Kidney glomerular epithelial cell (primary cell): ENCODE data around the gene MGAT5.
"Not testable (repeated sequence)": the region's sequence is repeated elsewhere in the genome, so short reads cannot be mapped to it uniquely, and the experiment has no call there.

Experiments
- DNase-seq: peaks from one replicate; lab custom pipeline; 2025; lab: John Stamatoyannopoulos, UW

Gene MGAT5

DNA sequence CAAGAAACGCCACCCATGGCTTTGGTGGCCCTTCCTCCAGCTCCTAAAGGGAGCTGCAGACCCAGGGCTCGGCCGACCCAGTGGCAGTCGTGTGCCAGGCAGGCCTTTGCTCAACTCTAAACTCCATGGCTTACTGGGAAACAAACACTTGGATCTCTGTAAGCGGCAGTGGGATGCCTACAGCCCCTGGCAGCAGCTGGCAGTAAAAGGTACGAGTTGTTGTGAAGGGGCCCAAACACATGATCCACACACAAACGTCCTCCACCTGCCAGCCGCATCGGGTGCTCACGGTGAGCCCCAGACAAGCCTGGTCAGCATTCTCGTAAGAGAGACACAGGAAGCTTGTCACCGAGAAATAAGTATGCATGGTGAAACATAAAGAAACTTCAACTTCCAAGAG is 214.9 kb downstream of the MGAT5 start:
- no peak for DNase-seq

DNA sequence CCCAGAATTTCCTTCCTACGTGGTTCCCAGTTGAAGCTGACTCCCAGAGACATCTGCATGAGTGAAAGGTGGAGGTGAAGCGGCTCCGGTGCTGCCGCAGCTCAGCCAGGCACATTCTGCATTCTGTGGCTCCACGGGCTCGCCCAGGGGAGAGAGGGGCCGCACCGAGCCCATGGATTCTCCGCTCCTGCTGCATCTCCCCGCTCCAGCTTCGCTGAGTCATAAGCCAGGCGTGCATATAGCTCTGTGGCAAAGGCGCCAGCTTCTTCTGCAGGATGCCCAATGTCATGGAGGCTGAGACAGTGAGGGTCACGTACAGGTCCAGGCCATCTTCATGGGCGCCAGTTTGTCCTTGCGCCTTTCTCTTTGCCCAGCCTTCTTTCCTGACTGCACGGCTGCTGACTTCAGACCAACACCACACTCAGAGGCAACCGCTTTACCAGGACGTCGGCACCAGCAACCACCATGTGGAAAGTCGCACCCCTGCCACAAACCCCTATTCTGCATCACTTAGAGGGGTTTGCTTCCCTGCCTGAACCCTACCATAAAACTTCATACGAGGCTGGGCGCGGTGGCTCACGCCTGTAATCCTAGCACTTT is 215.7 kb downstream of the MGAT5 start:
- no peak for DNase-seq

DNA sequence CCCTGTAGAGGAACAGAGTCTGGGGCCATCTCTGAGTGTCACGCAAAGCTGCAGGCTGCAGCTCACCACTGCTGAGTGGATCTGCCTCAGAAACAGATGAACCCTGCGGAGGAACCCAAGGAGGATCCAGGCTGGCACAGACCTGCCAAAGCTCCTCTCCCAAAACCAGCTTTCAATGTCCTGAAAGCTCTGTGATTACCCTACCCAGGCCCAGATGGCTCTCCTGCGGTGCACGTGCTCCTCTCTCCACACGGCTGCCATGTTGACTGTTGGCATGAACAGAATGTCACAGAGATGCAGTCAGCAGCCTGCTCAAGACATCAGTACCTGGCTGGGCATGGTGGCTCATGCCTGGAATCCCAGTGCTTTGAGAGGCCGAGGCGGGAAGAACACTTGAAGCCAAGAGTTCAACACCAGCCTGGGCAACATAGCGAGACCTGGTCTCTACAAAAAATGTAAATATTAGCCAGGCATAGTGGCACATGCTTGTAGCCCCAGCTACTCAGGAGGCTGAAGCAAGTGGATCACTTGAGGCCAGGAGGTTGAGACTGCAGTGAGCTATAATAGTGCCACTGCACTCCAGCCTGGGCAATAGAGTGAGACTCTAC is 216.8 kb downstream of the MGAT5 start:
- DNase-seq = no peak

DNA sequence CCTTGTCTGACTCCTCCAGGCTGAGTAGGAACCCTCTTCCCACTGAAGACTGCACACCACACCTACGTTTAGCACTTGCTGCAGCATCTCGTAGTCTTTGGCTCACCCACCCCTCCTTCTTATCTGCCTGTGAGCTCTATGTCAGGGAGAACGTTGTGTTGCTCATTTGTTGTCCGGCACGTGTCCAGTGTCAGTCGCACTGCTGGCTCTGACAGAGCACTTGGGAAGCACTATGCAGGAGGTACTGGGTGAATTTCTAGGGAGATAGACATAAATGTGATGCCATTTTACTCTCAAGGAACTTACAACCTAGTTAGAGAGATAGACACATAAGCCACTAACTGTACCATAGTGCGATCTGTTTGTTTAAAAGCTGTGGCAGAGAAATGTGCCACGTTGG is 223.1 kb downstream of the MGAT5 start:
- DNase-seq = not testable (repeated sequence)

DNA sequence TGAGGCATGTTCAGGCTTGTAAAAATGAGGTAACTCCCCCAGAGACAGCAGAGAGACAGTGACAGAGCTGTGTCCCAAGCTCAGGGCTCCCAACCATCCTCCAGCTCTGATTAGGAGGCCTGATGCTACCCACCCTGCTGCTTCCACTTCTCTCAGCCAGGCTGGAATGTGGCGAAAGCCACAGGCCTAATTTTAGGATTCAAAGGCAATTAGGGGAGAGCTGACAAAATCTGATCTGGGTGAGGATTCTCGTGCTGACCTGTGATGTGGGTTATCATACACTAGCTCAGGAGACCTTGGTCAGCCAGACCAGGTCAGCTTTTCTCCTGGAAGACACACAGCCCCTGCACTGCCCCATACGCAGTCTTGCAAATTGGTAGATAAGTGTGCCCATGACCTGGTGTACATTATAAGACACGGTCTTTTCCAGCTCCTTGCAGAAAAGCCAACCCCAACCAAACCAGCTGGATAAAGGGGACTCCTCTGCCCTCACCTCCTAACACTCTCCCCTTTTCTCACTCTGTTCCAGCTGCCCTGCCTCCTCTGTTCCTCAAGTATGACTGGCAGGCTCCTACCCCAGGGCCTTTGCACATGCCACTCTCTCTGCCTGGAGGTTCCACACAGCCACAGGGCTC is 225.9 kb downstream of the MGAT5 start:
- no peak for DNase-seq

DNA sequence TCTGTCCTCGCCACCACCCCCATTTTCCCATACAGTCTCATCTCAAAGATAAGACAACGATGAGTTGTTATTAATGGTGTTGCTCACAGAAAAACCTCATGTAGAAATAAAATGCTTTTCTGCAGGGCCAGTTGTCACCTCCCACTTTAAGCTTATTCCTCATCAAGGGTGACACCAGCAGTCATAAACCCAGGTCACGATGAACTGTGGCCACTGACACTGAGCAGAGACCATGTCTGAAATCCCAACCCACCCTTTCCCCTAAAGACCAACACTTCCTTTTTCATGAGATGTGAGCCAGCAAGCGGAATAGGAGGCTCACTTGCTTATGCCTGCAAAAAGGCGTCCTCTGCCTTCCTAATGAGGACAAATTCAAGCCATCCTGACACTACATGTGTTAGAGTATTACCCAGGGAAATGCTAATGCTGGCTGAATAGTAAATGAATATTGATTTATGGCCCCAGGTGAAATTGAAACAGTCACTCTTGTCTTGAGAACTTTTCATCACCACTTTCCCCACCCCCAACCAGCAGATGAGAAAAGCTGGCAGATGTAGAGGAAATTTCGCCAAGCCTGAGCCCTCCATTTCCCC is 228.4 kb downstream of the MGAT5 start:
- DNase-seq = no peak

DNA sequence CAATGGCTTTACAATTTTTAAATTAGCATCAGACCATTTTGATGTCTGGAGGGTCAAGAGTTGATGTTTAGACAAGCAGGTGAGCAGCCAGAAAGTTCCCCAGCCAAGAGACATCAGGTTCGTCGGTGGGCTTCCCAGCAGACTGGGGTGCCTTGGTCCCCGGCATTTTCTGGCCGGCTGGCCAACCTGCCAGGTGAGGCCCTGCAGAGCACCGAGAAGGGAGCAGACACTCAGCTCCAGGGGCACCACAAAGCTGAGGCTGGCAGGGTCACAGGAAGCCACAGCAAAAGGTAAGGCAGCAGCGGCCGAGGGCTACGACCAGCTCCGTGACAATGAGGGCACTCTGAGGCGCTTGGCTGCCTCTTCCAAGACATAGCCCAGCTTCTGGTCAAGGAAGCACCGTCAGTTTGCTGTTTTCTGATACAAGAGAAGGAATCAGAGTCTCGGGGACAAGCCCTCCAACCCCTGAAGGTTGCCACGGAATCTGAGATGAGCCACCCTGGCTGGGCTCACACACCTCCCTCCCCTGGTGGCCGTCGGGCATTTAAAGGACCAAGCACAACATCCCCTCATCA is 229.0 kb downstream of the MGAT5 start:
- DNase-seq = no peak

DNA sequence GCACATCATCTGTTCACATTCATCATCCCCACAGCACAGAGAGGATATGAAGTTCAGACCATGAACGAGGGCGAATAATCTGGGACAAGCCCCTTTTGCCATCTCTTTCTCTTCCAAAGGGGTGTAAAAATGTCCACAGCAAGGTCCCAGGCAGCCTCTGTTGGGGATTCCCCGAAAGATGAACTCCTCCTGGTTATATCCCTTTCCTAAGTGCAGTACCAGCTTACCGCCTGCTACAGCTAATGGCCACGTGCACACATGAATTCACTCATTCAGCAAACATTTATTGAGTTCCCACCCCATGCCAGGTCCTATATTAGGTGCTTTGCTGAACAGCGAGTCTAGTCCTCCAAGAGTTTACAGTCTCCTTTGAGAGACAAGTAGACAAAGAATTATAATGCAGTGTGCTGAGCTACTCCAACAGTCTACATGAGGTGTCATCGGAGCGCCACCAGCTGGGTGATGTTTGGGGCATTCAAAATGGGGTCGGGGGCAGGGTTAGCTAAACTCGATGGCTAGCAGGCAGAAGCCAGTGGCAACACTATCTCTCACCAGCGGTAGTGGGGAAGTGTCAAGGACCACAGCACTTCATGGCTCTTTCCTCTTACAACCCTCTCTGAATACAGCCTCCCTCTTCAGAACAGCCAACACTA is 236.0 kb downstream of the MGAT5 start:
- DNase-seq = no peak

DNA sequence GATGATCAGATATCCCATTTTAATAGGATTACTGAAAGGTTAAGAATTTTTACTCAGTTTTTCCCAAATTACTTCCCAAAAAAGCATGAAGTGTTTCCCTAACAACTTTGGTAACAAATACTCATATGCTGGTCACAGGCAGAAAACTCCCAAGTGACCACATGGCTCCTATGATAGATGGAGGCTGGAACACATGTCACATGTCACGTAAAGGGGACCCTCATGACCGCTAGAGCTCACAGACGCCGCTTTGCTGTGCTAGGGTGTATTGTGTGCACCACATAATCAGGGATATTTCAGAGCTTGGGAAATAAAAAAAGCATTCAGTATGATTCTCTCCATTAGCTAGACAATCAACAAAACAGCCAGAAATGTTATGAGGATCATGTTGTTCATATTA is 236.7 kb downstream of the MGAT5 start:
- no peak for DNase-seq

DNA sequence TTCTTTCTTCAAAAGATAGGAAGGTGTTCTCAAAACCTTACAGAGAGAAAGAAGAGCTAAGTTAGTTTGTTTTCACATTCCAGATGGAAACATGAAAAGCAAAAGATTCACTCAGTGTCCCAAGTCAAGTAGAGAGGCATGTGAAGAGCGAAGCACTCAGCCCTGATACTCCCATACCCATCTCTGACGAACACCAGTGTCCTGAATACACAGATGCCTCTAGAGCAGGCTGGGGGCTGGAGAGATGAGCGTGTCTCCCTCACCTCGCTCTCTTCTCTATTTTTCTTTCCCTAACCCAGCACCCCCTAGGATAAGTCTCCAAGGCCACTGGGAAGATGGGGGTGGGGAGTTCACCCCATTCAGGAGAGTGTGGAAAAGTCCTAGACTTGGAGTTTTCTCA is 237.2 kb downstream of the MGAT5 start:
- DNase-seq = no peak

DNA sequence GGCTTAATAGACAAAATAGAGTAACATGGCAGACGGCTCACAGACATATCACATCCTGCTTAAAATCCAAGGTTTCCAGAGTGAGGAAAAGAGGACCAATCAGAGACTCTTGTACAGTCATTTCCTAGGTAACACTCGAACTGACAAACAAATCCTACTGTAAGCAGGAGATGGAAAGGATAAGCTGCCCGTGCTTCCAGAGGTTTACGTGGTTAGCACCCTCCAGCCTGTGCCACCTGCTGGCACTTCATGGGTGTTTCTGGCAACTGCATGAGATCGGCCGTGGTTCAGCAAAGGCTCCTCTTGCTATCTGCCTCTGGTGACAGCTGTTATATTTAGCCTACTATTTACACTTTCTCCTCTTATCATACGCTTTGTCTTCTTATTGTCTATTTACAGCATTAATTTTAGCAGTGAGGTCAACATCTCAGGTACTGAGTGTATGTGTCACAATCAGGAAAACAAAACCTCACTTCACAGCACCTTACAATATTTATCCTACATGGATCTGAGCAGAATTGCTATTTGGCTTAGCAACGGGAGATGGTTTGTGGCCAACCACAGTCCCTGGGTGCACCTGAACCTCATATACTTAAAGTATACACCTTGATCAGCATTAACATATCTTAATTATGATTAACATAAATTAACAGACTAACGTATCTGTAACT is 238.0 kb downstream of the MGAT5 start:
- DNase-seq = no peak

DNA sequence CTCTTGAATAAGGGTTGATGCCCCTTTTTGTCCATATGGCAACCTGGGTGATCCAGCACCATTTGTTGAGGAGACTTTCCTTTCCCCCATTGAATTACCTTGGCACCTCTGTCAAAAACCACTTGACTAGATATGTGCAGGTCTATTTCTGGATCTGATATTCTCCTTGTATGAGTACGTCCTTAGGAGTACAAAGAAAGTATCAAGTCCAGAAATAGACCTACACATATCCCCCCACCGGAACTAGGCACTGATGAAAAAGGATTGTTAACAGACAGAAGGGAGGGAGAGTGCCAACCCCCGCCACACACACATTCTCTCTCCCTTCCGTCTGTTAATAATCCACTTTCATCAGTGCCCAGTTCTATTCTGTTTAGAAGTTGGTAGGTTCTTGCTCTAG is 239.9 kb downstream of the MGAT5 start:
- peak; percentile 32 for DNase-seq

DNA sequence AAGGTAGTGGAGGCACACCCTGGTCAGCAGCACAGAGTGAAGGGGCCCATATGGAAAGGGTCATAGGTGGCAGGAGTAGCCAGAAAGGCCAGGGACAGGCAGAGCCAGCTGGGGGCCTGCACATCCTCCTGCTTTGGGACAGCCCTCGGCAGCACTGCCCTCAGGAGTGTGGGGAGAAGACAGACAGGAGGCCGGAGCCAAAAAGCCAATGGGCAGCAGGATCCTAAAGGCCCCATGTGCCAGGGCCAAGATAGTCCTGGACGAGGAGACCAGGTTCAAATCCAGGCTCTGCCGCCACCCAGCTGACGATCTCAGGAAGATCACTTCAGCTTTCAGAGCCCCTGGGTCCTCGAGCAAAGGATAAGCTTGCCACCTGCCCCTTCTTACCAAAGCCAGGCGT is 244.8 kb downstream of the MGAT5 start:
- no peak for DNase-seq

DNA sequence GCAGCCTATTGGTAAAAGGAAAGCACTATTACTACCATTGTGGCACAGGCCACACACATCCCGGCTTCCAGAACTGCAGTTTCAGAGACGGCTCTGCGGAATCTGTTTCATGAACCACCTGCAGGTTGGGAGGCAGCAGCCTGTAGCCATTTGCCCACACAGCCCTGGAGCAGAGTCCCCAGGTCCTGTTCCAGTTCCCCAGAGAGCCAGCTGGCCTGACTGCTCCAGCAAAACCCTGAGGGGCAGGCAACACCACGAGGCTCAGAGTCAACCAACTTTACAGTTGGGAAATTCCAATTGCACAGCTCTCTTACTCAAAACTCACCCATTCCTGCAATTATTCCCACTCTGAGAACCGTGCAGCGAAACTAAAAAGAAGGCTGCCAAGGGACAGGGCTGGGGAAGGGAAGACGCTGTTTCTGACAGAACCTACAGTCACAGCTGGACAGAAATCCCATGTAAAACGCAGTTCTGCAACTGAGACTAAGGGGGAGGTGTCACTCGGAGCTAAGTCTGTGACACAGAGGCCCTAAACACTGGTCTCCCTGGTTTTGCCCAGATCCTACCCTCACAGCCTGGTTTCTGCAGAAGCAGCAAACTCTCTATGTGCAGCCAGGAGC is 245.5 kb downstream of the MGAT5 start:
- DNase-seq = no peak

DNA sequence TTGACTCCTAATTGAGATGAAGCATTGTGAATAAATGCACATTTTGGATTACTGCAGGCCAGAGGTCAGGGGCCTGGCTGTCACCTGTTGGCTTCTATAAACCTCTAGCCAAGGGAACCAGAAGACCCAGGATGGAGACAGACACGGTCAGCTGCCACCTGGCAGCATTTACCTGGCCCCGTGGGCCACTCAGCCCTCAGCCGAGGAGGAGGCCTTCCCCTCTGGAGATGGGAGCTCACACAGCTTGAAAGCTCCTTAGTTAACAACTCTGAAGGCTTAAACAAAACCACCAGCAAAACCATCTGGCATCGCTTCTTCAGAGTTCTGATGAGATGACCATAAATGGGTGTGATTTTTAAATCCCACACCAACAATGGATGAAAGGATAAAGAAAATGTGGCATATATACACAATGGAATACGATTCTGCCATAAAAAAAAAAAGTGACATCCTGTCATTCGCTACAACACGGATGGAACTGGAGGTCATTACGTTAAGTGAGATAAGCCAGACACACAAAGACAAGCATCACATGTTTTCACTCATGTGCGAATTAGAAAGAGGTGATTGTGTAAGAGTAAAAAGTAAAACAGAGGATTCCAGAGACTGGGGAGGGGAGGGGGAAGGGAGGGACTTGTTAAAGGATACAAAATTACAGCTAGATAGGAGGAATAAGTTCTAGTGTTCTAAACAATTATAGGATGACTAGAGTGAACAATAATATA is 246.5 kb downstream of the MGAT5 start:
- DNase-seq = no peak

DNA sequence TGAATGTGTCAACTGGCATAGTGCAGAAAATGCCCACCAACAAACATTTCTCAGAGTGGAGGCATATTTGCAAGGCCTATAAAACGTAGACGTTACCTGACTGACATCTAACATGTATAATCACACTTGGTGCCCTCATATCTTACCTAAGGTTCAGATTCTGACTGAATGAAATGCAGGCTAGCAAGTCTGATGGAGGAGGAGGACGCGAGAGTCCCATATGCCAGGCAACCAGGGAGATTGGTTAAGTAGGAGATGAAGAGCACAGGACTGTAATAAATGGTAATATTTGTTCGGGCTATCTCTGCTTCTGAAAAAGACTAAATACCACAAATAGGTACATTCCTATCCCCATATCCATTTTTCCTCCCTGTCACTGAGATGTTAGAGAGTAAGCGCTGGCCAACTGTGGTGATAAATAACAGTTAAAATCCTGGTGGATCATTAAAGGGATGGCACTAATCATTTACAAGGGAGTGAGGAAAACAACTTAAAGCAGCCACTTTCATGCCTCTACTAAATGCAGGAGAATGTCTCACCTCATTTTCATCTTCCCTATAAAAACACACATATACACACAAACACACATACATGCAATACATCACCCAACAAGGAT is 247.7 kb downstream of the MGAT5 start:
- peak; percentile 20 for DNase-seq

DNA sequence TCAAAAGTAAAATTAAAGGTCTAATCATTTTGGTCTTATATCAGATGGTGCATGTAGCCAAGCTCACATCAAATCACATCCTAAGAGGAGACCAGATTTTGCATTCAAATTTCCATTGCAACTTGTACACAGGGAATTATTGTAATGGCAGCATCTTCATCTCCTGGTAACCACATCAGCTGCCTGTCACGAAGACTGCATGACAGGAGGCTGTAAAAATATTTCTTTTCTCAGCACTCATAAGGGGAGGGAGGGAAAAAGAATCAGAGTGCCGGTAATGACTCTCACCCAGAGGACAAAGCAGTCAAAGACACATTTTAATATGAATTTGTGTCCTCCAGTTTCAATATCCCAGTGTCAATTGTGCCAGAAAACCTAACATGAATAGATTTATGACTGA is 248.2 kb downstream of the MGAT5 start:
- DNase-seq = peak; percentile 16
